Measurements from ENCODE around the gene ZFR.
"Not testable (repeated sequence)": the region's sequence is repeated elsewhere in the genome, so short reads cannot be mapped to it uniquely, and the experiment has no call there.

The ZFR gene

GRCh38 chr5:32329395-32329834 lies 115.1 kb downstream of the ZFR start:
- peak; percentile 18 for DNase-seq (ENCODE audit: low read depth, low spot score)
- H3K27ac ChIP-seq: no peak overlapping the region

- no peak overlapping the region for H3K27ac ChIP-seq
- no peak for DNase-seq (ENCODE audit: low read depth, low spot score)
Observed at GRCh38 chr5:32326216-32326772, 118.2 kb downstream of the ZFR start.

GRCh38 chr5:32325616-32326015 lies 118.9 kb downstream of the ZFR start:
- DNase-seq (ENCODE audit: low read depth, low spot score): no peak

DNA sequence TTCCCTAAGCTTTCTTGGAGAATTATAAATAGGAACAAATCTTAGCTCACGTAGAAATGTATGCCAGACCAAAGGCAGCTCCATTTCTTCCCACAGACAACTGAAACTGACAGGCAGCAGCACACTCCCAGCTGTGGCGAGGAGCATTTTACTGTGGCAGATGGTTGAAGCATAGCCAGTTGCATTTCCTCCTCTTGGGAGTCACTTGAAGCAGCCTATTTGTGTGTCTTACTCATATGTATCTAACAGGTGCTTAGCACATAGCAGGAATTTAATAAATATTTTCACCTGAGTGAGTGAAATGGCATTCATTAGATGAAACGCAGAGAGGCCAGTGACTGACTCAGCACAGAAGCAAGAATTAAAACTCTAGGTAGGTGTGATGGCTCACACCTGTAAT lies 119.5 kb downstream of the ZFR start:
- peak overlapping the region; percentile 50 for H3K27ac ChIP-seq
- DNase-seq (ENCODE audit: low read depth, low spot score): peak; percentile 52

More at GRCh38 chr5:32325616-32326015, 118.9 kb downstream of the ZFR start:
- peak overlapping the region; percentile 50 for H3K27ac ChIP-seq

- no peak for DNase-seq (ENCODE audit: low read depth, low spot score)
- H3K27ac ChIP-seq: no peak overlapping the region
Observed at GRCh38 chr5:32323741-32324140, 120.8 kb downstream of the ZFR start.

DNA sequence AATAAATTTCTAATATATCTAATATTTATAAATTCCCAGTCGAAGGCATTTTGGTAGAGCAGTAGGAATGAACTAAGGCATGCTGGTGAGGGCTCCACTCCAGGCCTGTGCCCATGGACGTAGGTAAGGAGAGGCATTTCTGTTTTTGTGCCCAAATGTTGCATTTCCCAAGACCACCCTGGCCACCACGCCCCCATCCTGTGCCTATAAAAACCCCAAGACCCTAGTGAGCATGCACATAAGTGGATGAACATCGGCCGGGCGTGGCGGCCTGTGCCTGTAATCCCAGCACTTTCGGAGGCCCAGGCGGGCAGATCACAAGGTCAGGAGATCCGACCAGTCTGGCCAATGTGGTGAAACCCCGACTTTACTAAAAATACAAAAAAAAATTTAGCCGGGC lies 121.7 kb downstream of the ZFR start:
- DNase-seq (ENCODE audit: low read depth, low spot score): no peak
- no peak overlapping the region for H3K27ac ChIP-seq

GRCh38 chr5:32321787-32322186 lies 122.8 kb downstream of the ZFR start:
- peak overlapping the region; percentile 17 for H3K27ac ChIP-seq
- DNase-seq (ENCODE audit: low read depth, low spot score): not testable (repeated sequence)

DNA sequence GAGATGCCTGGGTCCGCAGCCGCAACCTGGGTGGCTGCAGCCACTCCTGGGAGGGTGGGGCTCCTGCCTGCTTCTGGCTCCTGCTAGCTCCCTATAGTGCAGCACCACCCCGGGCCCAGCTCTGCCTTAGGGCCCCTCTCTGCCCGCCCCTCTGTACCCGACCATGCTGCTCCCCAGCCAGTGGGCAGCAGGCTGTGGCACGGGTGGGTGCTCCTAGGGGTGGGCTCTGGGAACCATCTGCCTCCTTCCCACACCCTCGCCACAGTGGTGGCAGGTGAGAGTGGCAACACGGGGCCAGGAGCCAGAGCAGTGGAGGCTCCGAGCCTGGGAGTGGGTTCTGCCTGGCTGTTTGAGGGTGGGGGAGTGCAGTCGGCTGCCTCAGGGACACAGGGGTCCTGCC lies 124.0 kb downstream of the ZFR start:
- DNase-seq (ENCODE audit: low read depth, low spot score): no peak
- no peak overlapping the region for H3K27ac ChIP-seq

DNA sequence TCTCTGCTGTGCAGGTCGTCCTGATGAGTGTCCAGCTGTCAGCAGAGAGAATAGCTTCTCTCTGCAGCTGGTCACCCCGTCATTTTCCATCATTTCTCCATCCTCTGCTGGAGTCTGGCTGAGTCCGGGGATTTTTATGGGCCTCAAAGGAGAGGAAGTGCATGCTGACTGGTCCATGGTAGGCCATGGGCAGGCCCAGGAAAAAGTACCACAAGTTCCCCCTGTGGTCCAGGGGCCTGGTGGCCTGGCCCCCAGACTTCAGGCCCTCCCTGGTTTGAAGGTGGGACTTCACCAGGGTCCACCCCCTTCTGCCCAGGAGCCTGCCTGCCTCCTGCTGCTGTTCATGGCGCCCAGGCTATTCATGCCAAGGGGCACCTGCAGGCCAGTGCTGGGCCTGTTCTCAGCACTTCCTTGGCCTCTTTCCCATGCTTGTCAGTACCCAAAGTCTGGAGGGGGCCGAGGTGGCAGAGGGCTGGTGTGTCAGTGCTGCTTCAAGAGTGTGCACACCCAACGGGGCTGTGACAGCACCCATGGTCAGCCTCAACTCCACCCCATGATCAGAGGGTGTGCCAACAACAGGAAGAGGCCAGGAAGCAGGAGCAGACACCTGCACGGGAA lies 124.5 kb downstream of the ZFR start:
- H3K27ac ChIP-seq: no peak overlapping the region
- no peak for DNase-seq (ENCODE audit: low read depth, low spot score)

DNA sequence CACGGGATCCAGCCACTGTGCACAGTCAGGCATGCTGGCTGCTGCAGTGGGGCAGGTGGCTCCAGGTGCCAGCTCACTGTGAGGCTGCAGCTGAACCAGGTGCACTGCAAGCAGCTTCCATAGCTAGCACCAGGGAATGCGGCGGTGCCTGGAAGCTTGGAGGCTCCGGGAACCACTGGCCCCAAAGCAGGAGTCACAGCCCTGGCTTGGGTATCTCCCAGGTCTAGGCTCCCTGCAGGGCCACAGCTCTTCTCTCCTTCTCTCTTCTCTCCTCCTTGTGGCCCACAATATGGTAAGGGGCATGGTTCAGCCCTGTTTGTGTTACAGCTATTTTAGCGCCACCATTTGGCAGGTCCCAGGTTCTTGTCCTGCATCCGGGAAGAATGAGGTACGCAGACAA lies 125.1 kb downstream of the ZFR start:
- DNase-seq (ENCODE audit: low read depth, low spot score): no peak
- H3K27ac ChIP-seq: no peak overlapping the region

DNA sequence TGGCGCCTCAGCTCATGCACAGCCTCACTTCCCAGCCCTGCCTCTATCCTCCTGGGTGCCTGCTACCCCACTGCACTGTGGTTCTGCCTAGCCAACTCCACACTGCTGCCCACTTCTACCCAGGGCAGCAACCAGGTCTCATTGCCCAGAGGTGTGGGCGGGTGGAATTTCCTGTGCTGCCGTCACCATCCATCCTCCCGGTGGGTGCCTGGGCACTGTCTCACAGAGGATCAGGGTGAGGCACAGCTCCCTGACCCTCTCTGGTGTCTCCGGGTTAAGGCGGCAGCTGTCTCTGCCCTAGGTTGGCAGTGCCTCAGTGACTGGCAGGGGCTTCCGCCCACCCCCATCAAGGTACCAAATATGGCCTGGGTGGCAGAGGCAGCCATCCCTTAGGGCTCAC lies 127.5 kb downstream of the ZFR start:
- no peak overlapping the region for H3K27ac ChIP-seq
- no peak for DNase-seq (ENCODE audit: low read depth, low spot score)

DNA sequence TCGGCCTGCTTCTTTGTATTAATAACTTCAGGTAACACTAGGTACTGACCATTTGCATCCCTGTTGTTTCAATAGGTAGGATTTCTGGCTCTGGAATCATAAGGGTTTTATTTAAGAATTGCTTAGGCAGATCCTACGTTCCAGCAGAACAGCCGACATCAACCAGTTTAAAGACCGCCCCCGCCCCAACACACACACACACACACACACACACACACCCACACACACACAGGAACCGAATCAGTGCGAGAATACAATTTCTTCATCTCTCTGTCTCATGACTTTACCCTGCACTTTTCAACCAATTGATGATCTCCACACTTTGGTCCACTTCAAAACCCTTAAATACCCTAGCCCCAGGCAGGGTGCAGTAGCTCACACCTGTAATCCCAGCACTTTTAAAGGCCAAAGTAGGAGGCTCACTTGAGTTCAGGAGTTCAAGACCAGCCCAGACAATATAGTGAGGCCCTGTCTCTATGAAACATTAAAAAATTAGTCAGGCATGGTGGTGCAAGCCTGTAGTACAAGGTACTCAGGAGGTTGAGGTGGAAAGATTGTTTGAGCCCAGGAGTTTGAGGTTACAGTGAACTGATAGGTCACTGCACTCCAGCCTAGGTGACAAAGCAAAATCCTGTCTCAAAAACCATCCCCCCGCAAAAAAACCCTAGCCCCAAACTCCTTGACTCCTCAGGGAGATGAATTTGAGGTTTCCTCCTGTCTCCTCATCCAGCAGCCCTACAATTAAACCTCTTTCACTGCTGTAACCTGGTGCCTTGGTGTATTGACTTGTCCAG lies 129.1 kb downstream of the ZFR start:
- DNase-seq (ENCODE audit: low read depth, low spot score): no peak
- no peak overlapping the region for H3K27ac ChIP-seq

DNA sequence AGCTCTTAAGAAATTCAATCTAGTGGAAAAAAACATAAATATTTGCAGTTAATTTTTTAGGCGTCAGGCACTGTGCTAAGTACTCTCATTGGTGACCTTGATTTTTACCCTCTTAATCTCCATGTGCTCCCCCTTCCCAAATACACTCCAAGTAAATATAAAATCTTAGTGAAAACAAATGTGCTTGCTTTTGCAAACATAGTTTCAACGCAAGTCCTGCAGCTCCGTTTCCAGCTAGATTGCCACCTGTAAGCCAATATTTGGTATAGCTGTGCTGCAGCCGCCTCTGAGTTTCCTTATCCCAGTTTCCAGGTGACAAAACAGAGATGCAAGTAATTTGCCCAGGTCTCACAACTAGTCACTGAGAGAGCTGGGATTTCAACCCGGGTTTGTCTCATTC lies 129.9 kb downstream of the ZFR start:
- no peak for DNase-seq (ENCODE audit: low read depth, low spot score)
- H3K27ac ChIP-seq: no peak overlapping the region

DNA sequence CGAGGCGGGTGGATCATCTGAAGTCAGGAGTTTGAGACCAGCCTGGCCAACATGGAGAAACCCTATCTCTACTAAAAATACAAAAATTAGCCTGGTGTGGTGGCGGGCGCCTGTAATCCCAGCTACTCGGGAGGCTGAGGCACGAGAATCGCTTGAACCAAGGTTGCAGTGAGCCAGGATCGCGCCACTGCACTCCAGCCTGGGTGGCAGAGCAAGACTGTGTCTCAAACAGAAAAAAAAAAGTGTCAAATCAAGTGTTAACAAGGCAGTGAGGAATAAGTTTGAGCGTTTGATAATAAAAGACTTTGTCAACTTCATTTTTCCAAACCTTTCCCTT lies 130.4 kb downstream of the ZFR start:
- H3K27ac ChIP-seq; DNase-seq (ENCODE audit: low read depth, low spot score): not testable (repeated sequence)

DNA sequence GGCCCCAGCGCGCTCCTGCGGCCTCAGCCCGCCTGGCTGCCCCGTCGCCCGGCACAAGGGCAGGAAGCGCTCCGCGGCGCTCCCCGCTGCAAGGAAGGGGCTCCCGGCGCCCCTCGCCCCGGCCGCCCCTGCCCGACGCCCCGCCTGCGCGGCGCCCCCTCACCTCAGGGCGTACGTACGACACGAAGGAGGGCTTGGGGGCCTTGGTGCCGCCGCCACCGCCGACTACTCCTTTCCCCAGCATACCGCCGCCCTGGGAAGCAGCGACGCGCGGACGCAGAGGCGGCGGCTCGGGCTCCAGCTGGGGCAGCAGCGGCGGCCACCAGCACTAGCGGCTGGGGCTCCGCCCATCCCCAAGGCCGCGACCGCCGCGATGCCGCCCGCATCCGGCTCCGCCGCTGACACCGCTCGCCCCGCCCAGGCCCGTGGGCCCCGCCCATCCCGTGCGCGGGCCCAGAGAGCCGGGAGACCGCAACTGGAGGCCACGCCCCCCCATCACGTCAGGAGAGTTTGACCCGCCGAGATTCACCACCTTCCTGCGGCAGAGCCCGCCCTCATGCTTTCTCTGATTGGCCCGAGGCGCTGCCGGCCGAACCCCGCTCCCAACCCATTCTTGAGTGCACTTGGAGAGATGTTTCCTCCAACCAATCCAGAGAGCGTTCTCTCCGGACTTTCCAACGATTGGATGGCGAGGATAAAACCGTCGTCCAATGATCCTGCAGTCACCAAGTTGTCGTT lies 131.8 kb downstream of the ZFR start, which contains the start of gene MTMR12:
Gene MTMR12, minus strand, starts transcription at position 345 of the 738 bp plus-strand sequence. Its CDS starts 101 bp downstream, at position 244.
- H3K27ac ChIP-seq: peak within 1 kb of the TSS; percentile 70
- DNase-seq (ENCODE audit: low read depth, low spot score): peak; percentile 98

DNA sequence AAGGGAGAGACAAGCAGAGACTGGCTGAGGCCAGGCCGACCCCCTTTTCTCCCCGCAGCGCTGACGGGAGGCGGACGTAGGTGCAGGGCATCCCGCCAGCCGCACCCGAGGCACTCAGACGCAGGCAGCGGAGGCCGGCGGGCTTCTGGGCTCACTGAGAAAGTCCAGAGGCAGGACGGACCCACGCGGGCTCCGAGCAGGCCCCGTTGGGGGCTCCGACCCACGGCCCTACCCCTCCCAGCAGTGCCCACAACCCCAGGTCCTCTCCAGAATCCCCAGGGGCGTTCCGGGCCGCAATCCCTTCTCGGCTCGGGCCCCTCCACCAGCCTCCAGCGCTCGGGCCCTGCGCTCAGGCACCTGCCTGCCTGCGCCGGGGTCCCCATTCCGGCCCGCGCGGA lies 132.3 kb downstream of the ZFR start:
- peak overlapping the region; percentile 70 for H3K27ac ChIP-seq
- DNase-seq (ENCODE audit: low read depth, low spot score): no peak

GRCh38 chr5:32311404-32312196 lies 132.9 kb downstream of the ZFR start:
- H3K27ac ChIP-seq: peak overlapping the region; percentile 70
- no peak for DNase-seq (ENCODE audit: low read depth, low spot score)

DNA sequence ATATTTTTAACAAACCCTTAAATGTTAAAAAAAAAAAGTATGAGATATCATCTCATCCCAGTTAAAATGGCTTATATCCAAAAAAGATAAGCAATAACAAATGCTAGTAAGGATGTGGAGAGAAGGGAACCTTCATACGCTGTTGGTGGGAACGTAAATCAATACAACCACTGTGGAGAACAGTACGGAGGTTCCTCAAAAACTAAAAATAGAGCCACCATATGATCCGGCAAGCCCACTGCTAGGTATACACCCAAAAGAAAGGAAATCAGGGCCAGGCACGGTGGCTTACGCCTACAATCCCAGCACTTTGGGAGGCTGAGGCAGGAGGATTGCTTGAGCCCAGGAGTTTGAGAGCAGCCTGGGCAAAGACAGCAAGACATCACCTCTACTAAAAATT lies 134.8 kb downstream of the ZFR start:
- H3K27ac ChIP-seq: no peak overlapping the region
- no peak for DNase-seq (ENCODE audit: low read depth, low spot score)

GRCh38 chr5:32308946-32309345 lies 135.6 kb downstream of the ZFR start:
- DNase-seq (ENCODE audit: low read depth, low spot score): no peak
- H3K27ac ChIP-seq: no peak overlapping the region

GRCh38 chr5:32307769-32308194 lies 136.8 kb downstream of the ZFR start:
- no peak overlapping the region for H3K27ac ChIP-seq
- no peak for DNase-seq (ENCODE audit: low read depth, low spot score)

Data from epithelial cell of prostate (primary cell).